GM23338 (cell line): ENCODE data around the gene SOX11.

Experiments used
- CREB1 ChIP-seq: fragments of 250-450 bp; sonication (Bioruptor Pico); IDR thresholded peaks from 2 replicates; pipeline ENCODE4 v1.5.0; 2020; ENCODE audit warnings: low read depth, mild to moderate bottlenecking, moderate library complexity
- CTCF ChIP-seq, 2 experiments: fragments of 200-600 bp in 1 of 2; sonication (generic) in 1 of 2; conservative IDR thresholded peaks; 2 replicates each; pipeline versions ENCODE4 v1.5.1 to v1.6.1; 2016 to 2017; ENCODE audit warnings: antibody characterized with exemption in 2 of 2, low read depth in 2 of 2, mild to moderate bottlenecking in 2 of 2, moderate library complexity in 1 of 2
- ETS1 ChIP-seq: IDR thresholded peaks from 2 replicates; pipeline ENCODE4 v1.6.1; 2016; ENCODE audit warnings: antibody characterized with exemption
- EZH2 ChIP-seq: fragments of 200-600 bp; sonication (generic); IDR thresholded peaks from one replicate; pipeline ENCODE4 v1.8.0; 2017; ENCODE audit warnings: antibody characterized with exemption, mild to moderate bottlenecking, low read depth; ENCODE audit not compliant: unreplicated experiment
- EZH2phosphoT487 ChIP-seq: fragments of 200-600 bp; sonication (generic); IDR thresholded peaks from one replicate; pipeline ENCODE4 v1.8.1; 2018; ENCODE audit warnings: antibody characterized with exemption; ENCODE audit not compliant: unreplicated experiment
- JUNB ChIP-seq: IDR thresholded peaks from one replicate; pipeline ENCODE4 v1.6.1; 2016; ENCODE audit warnings: antibody characterized with exemption; ENCODE audit not compliant: unreplicated experiment
- NANOG ChIP-seq: IDR thresholded peaks from 2 replicates; pipeline ENCODE4 v1.6.1; 2016; ENCODE audit warnings: antibody characterized with exemption, borderline replicate concordance
- POLR2AphosphoS5 ChIP-seq: IDR thresholded peaks from 2 replicates; pipeline ENCODE4 v1.6.1; 2016; ENCODE audit warnings: antibody characterized with exemption, low read depth
- REST ChIP-seq: IDR thresholded peaks from one replicate; pipeline ENCODE4 v1.6.1; 2018; ENCODE audit warnings: antibody characterized with exemption; ENCODE audit not compliant: unreplicated experiment
- STAT1 ChIP-seq: IDR thresholded peaks from one replicate; pipeline ENCODE4 v1.6.1; 2016; ENCODE audit warnings: antibody characterized with exemption; ENCODE audit not compliant: unreplicated experiment
- ZNF114 ChIP-seq: fragments of 250-450 bp; sonication (Bioruptor Pico); IDR thresholded peaks from 2 replicates; pipeline ENCODE4 v1.5.0; 2020; ENCODE audit warnings: mild to moderate bottlenecking, moderate library complexity
- ZNF331 ChIP-seq: fragments of 250-450 bp; sonication (Bioruptor Pico); IDR thresholded peaks from 2 replicates; pipeline ENCODE4 v1.5.0; 2020; ENCODE audit warnings: low read depth, mild to moderate bottlenecking, moderate library complexity
- ZNF462 ChIP-seq: fragments of 250-450 bp; sonication (Bioruptor Pico); IDR thresholded peaks from 2 replicates; pipeline ENCODE4 v1.5.0; 2020; ENCODE audit warnings: mild to moderate bottlenecking, moderate library complexity

- TF ChIP-seq CTCF (conservative IDR thresholded peaks at IDR 0.05; ENCODE audit: low read depth in 2 of 2) (no peak), POLR2AphosphoS5 (no peak), ETS1 (no peak), EZH2phosphoT487 (no peak), REST (no peak), EZH2 (no peak), JUNB (no peak), CREB1 (CRISPR knock-in tag) (no peak), ZNF331 (CRISPR knock-in tag) (no peak), STAT1 (no peak), NANOG (no peak), ZNF462 (CRISPR knock-in tag) (no peak), ZNF114 (CRISPR knock-in tag) (no peak)
These were observed 18.8 kb upstream of the SOX11 start for GRCh38 chr2:5673145-5674025.
